Liver (tissue), 9 donors: ENCODE measurements around the gene DNAJC8. TPM values are rescaled to one million over a fixed set of nuclear protein-coding genes. Genes with fewer than 3 reads are reported as not detected.
A peak's percentile ranks its signal among the peaks of the same experiment; 100 is the strongest.

Experiments
- DNase-seq: peaks from one replicate; pipeline ENCODE4 v3.0.0-alpha.2; 2017; ENCODE audit warnings: low spot score
- H3K27ac ChIP-seq, 2 donors: one replicate each; pipeline ENCODE4 v1.7.0; 2013; ENCODE audit warnings: inconsistent platforms in 2 of 2, low read length in 2 of 2, control low read depth in 1 of 2, low read depth in 1 of 2, mild to moderate bottlenecking in 1 of 2
- H3K27me3 ChIP-seq, 4 donors: one replicate each; pipeline versions ENCODE4 v1.6.1 to v1.7.0; 2013; ENCODE audit warnings: low read length in 3 of 4, inconsistent platforms in 1 of 4, mild to moderate bottlenecking in 1 of 4, moderate library complexity in 1 of 4; ENCODE audit not compliant: control insufficient read depth in 4 of 4, insufficient read depth in 4 of 4
- H3K36me3 ChIP-seq, 4 donors: one replicate each; pipeline versions ENCODE4 v1.6.1 to v1.7.0; 2013; ENCODE audit warnings: low read length in 3 of 4, mild to moderate bottlenecking in 3 of 4, low read depth in 1 of 4, moderate library complexity in 1 of 4; ENCODE audit not compliant: control insufficient read depth in 4 of 4, insufficient read depth in 3 of 4
- H3K4me1 ChIP-seq, 4 donors: one replicate each; pipeline versions ENCODE4 v1.6.1 to v1.7.0; 2013; ENCODE audit warnings: low read length in 3 of 4, mild to moderate bottlenecking in 3 of 4, moderate library complexity in 1 of 4; ENCODE audit not compliant: control insufficient read depth in 4 of 4, insufficient read depth in 4 of 4
- H3K4me3 ChIP-seq, 3 donors: one replicate each; pipeline versions ENCODE4 v1.6.1 to v1.7.0; 2013; ENCODE audit warnings: low read length in 3 of 3, control low read depth in 1 of 3, low read depth in 1 of 3, mild to moderate bottlenecking in 1 of 3
- H3K9ac ChIP-seq, 2 donors: one replicate each; pipeline ENCODE4 v1.7.0; 2013; ENCODE audit warnings: low read length in 2 of 2, mild to moderate bottlenecking in 2 of 2, moderate library complexity in 2 of 2, control low read depth in 1 of 2, low read depth in 1 of 2
- H3K9me3 ChIP-seq, 4 donors: one replicate each; pipeline versions ENCODE4 v1.6.1 to v1.7.0; 2013; ENCODE audit warnings: low read length in 3 of 4; ENCODE audit not compliant: control insufficient read depth in 4 of 4
- ATF3 ChIP-seq: IDR thresholded peaks from 2 replicates; pipeline ENCODE4 v1.6.1; 2016; ENCODE audit warnings: antibody characterized with exemption
- EGR1 ChIP-seq, 2 donors: IDR thresholded peaks; 2 replicates each; pipeline ENCODE4 v1.6.1; 2016 to 2018; ENCODE audit warnings: antibody characterized with exemption in 2 of 2, low read depth in 2 of 2
- FOXA1 ChIP-seq: IDR thresholded peaks from 2 replicates; pipeline ENCODE4 v1.6.1; 2016; ENCODE audit warnings: antibody characterized with exemption
- GABPA ChIP-seq, 2 donors: IDR thresholded peaks in 1 of 2; conservative IDR thresholded peaks in 1 of 2; 2 replicates each; pipeline ENCODE4 v1.6.1; 2016; ENCODE audit warnings: antibody characterized with exemption in 2 of 2, mild to moderate bottlenecking in 1 of 2, moderate library complexity in 1 of 2
- JUND ChIP-seq, 2 donors: IDR thresholded peaks; 2 replicates each; pipeline ENCODE4 v1.6.1; 2016; ENCODE audit warnings: antibody characterized with exemption in 2 of 2
- NR2F2 ChIP-seq: IDR thresholded peaks from 2 replicates; pipeline ENCODE4 v1.6.1; 2016; ENCODE audit warnings: antibody characterized with exemption
- RAD21 ChIP-seq, 2 donors: IDR thresholded peaks; 2 replicates each; pipeline ENCODE4 v1.6.1; 2016; ENCODE audit warnings: antibody characterized with exemption in 2 of 2, mild to moderate bottlenecking in 2 of 2
- REST ChIP-seq: IDR thresholded peaks from 2 replicates; pipeline ENCODE4 v1.6.1; 2016; ENCODE audit warnings: antibody characterized with exemption, mild to moderate bottlenecking
- SP1 ChIP-seq: IDR thresholded peaks from 2 replicates; pipeline ENCODE4 v1.6.1; 2018; ENCODE audit warnings: antibody characterized with exemption, mild to moderate bottlenecking
- YY1 ChIP-seq: IDR thresholded peaks from 2 replicates; pipeline ENCODE4 v1.6.1; 2016; ENCODE audit warnings: antibody characterized with exemption, mild to moderate bottlenecking
- WGBS: extraction: QIAGEN DNeasy Blood & Tissue Kit; methylation state at CpG from one replicate; pipeline ENCODE4 v1.1.7; 2013; 5-methylcytosine and 5-hydroxymethylcytosine counted together
- polyA plus RNA-seq, 2 donors: library from polyadenylated mRNA; stranded (reverse) in 1 of 2; unstranded in 1 of 2; fragments of 200-250 nt in 1 of 2; fragments of >200 nt in 1 of 2; fragmentation: Nextera tagmentation in 1 of 2; extraction: Ambion mirVana in 1 of 2; gene quantifications; one replicate each; pipeline versions ENCODE4 v1.2.1 to v1.2.3, GENCODE V29; 2013 to 2015
- total RNA-seq, 2 donors: library from RNA; depleted of rRNA; stranded (reverse); fragments of >200 nt; gene quantifications; one replicate each; pipeline ENCODE4 v1.2.3, GENCODE V29; 2014
- TF ChIP-seq, protein P1 (sequence below): IDR thresholded peaks from 2 replicates; pipeline ENCODE4 v1.6.1; 2016; ENCODE audit warnings: antibody characterized with exemption
- donor health status: healthy.
- donor health status: healthy.
- donor health status: healthy.
- donor health status: healthy.
- donor health status: healthy.

DNAJC8 gene
- total and polyA plus RNA-seq, 4 donors: 14.9 to 38.6 (median 25.2) TPM

- peak; percentile 96 for TF ChIP-seq YY1
Observed at GRCh38 chr1:28235755-28236655, 3.2 kb upstream of the DNAJC8 start, which contains the start of gene ATP5IF1 (continued).

- WGBS: 67% methylated on average over 14 of the region's 14 CpGs
- H3K9ac ChIP-seq: no peak overlapping the region
- no peaks in the 10 kb centered on the region for H3K27me3 ChIP-seq
- H3K36me3 ChIP-seq: peaks cover 0 to 8% (median 6%) of the 10 kb centered on the region in 4 donors
- no peaks in the 10 kb centered on the region for H3K9me3 ChIP-seq
- no peak overlapping the region for H3K4me3 ChIP-seq
- no peak for TF ChIP-seq JUND (IDR thresholded peaks at IDR 0.05)
- no peak for TF ChIP-seq EGR1 (IDR thresholded peaks at IDR 0.05; ENCODE audit: low read depth in 2 of 2)
- peaks cover 6 to 32% (median 24%) of the 10 kb centered on the region in 4 donors for H3K4me1 ChIP-seq
- DNase-seq: no peak
- peak overlapping the region in 1 of 2 donors; percentile 72 for H3K27ac ChIP-seq
Observed at GRCh38 chr1:28233264-28233606, 406 bp upstream of the DNAJC8 start.

DNA sequence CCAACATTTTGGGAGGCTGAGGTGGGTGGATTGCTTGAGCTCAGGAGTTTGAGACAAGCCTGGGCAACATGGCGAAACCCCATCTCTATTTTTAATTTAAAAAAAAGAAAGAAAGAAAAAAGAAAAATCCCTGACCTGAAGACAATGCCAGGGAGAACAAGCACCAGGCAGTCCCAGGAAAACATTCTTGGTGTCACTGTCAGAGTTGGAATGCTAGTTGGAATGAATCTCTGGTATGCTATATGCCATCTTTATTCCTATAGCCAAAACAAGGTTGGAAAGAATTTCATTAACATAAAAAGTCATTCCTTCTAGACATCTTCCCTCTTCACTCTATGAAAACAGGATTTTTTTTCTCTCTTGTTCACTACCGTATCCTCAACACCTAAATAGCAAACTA is 2.8 kb downstream of the DNAJC8 start:
- no peaks in the 10 kb centered on the region for H3K27me3 ChIP-seq
- H3K9me3 ChIP-seq: no peaks in the 10 kb centered on the region
- H3K9ac ChIP-seq: no peak overlapping the region
- TF ChIP-seq RAD21 (IDR thresholded peaks at IDR 0.05): no peak
- no peak for TF ChIP-seq JUND (IDR thresholded peaks at IDR 0.05)
- TF ChIP-seq ATF3: no peak
- 70% methylated on average over 2 of the region's 2 CpGs for WGBS
- no peak for DNase-seq
- no peak overlapping the region for H3K27ac ChIP-seq
- H3K36me3 ChIP-seq: peaks cover 0 to 25% (median 17%) of the 10 kb centered on the region in 4 donors
- H3K4me3 ChIP-seq: no peak overlapping the region
- H3K4me1 ChIP-seq: peaks cover 3 to 9% (median 7%) of the 10 kb centered on the region in 4 donors

GRCh38 chr1:28229089-28229488 is 3.7 kb downstream of the DNAJC8 start:
- H3K9me3 ChIP-seq: no peaks in the 10 kb centered on the region
- DNase-seq: no peak
- peaks cover 3 to 9% (median 6%) of the 10 kb centered on the region in 4 donors for H3K4me1 ChIP-seq
- H3K27ac ChIP-seq: no peak overlapping the region
- no peaks in the 10 kb centered on the region for H3K27me3 ChIP-seq
- peaks cover 0 to 30% (median 20%) of the 10 kb centered on the region in 4 donors for H3K36me3 ChIP-seq
- TF ChIP-seq ATF3 (no peak), YY1 (no peak), JUND (IDR thresholded peaks at IDR 0.05) (no peak)
- no peak overlapping the region for H3K9ac ChIP-seq
- no peak overlapping the region for H3K4me3 ChIP-seq

DNA sequence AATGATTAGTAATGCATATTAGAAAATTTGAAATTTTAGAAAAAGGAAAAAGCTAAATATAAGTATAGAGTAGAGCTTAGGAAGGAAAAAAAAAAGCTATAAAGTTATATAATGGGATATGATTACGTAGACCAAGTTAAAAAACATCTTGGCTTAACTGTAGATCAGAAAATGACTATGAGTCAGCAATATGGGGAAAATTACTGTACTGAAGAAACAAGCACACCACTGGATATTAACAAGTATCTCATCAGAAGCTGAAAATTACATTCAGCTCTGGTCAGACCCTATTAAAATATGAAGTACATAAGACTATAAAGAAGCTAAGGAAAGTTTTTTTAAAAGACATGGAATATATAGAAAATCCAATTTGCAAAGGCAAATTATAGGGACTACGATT is 19.5 kb downstream of the DNAJC8 start:
- Histone ChIP-seq H3K9ac (no peak overlapping the region), H3K4me3 (no peak overlapping the region), H3K9me3 (no peaks in the 10 kb centered on the region), H3K27me3 (no peaks in the 10 kb centered on the region), H3K27ac (no peak overlapping the region), H3K4me1 (no peaks in the 10 kb centered on the region), H3K36me3 (peaks cover 7 to 29% (median 16%) of the 10 kb centered on the region in 4 donors)
- no peak for DNase-seq
- 64% methylated on average over 2 of the region's 2 CpGs for WGBS
- no peak for TF ChIP-seq REST
- no peak for TF ChIP-seq SP1
- TF ChIP-seq GABPA (IDR thresholded peaks at IDR 0.05 in 1 of 2, conservative IDR thresholded peaks at IDR 0.05 in 1 of 2): no peak
- TF ChIP-seq, protein P1, sequence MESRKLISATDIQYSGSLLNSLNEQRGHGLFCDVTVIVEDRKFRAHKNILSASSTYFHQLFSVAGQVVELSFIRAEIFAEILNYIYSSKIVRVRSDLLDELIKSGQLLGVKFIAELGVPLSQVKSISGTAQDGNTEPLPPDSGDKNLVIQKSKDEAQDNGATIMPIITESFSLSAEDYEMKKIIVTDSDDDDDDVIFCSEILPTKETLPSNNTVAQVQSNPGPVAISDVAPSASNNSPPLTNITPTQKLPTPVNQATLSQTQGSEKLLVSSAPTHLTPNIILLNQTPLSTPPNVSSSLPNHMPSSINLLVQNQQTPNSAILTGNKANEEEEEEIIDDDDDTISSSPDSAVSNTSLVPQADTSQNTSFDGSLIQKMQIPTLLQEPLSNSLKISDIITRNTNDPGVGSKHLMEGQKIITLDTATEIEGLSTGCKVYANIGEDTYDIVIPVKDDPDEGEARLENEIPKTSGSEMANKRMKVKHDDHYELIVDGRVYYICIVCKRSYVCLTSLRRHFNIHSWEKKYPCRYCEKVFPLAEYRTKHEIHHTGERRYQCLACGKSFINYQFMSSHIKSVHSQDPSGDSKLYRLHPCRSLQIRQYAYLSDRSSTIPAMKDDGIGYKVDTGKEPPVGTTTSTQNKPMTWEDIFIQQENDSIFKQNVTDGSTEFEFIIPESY: no peak
- TF ChIP-seq FOXA1: no peak
- no peak for TF ChIP-seq YY1
- no peak for TF ChIP-seq NR2F2
